Spleen (tissue), 7 donors: ENCODE data around the gene CYP1A1.

Experiments
- POLR2AphosphoS5 ChIP-seq, 3 donors: sonication (generic); formaldehyde crosslinking; IDR thresholded peaks; one replicate each; pipeline ENCODE4 v1.5.1; 2017; ENCODE audit warnings: antibody characterized with exemption in 3 of 3
- TF ChIP-seq, protein P1 (sequence below), 11 experiments: fragments of 200-600 bp in 7 of 11; fragments of 450-650 bp in 4 of 11; sonication (generic) in 4 of 11; IDR thresholded peaks in 8 of 11; conservative IDR thresholded peaks in 3 of 11; 1 replicate in 7 of 11; 2 replicates in 4 of 11; pipeline versions ENCODE4 v1.4.0 to v1.8.0; 2016 to 2021; ENCODE audit warnings: antibody characterized with exemption in 11 of 11, inconsistent platforms in 4 of 11, mild to moderate bottlenecking in 1 of 11
- donor health status: DM: no; HTN: no; CAD: no; lungs with moderate emphysema.
- donor health status: DM: no; HTN: no; CAD: no.
- donor health status: DM: no; HTN: no; CAD: no.

DNA sequence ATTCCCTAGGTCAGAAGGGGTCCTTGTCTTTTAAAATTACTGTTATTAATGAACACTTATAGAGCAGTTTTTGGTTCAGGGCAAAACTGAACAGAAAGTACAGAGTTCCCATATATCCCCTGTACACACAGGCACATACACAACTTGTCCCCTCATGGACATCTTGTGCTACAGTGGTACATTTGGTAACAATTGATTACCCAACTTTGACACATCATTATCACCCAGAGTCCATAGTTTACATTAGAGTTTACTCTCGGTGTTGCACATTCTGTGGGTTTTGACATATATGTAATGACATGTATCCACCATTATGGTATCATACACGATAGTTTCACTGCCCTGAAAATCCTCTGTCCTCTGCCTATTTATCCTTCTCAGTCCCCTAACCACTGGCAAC is 28.5 kb downstream of the CYP1A1 start:
- no peak for TF ChIP-seq POLR2AphosphoS5 (IDR thresholded peaks at IDR 0.05)
- TF ChIP-seq, protein P1, sequence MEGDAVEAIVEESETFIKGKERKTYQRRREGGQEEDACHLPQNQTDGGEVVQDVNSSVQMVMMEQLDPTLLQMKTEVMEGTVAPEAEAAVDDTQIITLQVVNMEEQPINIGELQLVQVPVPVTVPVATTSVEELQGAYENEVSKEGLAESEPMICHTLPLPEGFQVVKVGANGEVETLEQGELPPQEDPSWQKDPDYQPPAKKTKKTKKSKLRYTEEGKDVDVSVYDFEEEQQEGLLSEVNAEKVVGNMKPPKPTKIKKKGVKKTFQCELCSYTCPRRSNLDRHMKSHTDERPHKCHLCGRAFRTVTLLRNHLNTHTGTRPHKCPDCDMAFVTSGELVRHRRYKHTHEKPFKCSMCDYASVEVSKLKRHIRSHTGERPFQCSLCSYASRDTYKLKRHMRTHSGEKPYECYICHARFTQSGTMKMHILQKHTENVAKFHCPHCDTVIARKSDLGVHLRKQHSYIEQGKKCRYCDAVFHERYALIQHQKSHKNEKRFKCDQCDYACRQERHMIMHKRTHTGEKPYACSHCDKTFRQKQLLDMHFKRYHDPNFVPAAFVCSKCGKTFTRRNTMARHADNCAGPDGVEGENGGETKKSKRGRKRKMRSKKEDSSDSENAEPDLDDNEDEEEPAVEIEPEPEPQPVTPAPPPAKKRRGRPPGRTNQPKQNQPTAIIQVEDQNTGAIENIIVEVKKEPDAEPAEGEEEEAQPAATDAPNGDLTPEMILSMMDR (IDR thresholded peaks at IDR 0.05 in 8 of 11, conservative IDR thresholded peaks at IDR 0.05 in 3 of 11): no peak
